Measurements from ENCODE around the gene WNK2.

GRCh38 chr9:93256878-93257807 lies 73.2 kb downstream of the WNK2 start:
- no peak for TF ChIP-seq CTCF (IDR thresholded peaks at IDR 0.05; ENCODE audit: insufficient read depth, low read length)
- no peak for TF ChIP-seq REST (IDR thresholded peaks at IDR 0.05; ENCODE audit: insufficient replicate concordance, low read depth)
- TF ChIP-seq POLR2AphosphoS5 (IDR thresholded peaks at IDR 0.05; ENCODE audit: low read depth), result no peak
- no peak for TF ChIP-seq SPI1 (IDR thresholded peaks at IDR 0.05; ENCODE audit: borderline replicate concordance, low read depth)

Data from HL-60 (cell line).